OCI-LY3 (cell line): ENCODE measurements around the gene RNF17.

Source experiments
- EZH2phosphoT487 ChIP-seq: fragments of 200-600 bp; shearing (Covaris generic); IDR thresholded peaks from 2 replicates; pipeline ENCODE4 v1.6.1; 2018; ENCODE audit warnings: antibody characterized with exemption, mixed run types, low read depth
- TF ChIP-seq, protein P1 (sequence below): fragments of 200-600, 300-600 bp; sonication (generic); IDR thresholded peaks from 2 replicates; pipeline ENCODE4 v1.5.1; 2014; ENCODE audit warnings: antibody characterized with exemption, low read length, low read depth

DNA sequence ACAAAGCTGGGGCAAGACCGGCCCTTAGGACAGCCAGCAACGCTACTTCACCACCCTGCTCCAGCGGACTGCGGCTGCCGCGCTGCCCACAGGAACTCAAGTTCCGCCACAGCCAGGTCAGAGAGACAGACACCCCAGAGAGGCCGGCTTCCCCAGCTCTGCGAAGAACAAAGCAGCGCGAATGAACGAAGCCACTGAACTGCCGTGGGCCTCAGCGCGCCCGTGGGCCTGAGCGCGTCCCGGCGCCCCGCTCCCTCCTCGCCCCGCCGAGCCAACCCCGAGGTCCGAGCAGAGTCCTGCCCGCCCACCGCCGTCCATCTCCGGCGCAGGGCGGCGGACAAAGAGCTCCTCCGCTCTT is 158.4 kb downstream of the RNF17 start:
- TF ChIP-seq, protein P1, sequence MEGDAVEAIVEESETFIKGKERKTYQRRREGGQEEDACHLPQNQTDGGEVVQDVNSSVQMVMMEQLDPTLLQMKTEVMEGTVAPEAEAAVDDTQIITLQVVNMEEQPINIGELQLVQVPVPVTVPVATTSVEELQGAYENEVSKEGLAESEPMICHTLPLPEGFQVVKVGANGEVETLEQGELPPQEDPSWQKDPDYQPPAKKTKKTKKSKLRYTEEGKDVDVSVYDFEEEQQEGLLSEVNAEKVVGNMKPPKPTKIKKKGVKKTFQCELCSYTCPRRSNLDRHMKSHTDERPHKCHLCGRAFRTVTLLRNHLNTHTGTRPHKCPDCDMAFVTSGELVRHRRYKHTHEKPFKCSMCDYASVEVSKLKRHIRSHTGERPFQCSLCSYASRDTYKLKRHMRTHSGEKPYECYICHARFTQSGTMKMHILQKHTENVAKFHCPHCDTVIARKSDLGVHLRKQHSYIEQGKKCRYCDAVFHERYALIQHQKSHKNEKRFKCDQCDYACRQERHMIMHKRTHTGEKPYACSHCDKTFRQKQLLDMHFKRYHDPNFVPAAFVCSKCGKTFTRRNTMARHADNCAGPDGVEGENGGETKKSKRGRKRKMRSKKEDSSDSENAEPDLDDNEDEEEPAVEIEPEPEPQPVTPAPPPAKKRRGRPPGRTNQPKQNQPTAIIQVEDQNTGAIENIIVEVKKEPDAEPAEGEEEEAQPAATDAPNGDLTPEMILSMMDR = no peak
- TF ChIP-seq EZH2phosphoT487 = no peak
